ENCODE results near the gene PRELP. TPM values are rescaled to one million over a fixed set of nuclear protein-coding genes. Genes with fewer than 3 reads are reported as not detected.
A peak's percentile ranks its signal among the peaks of the same experiment; 100 is the strongest.

PRELP gene
- total RNA-seq, 1 experiment from 2014 or later, result 0.07 TPM

GRCh38 chr1:203463469-203464062 is 12.0 kb upstream of the PRELP start:
- H3K56ac ChIP-seq (ENCODE audit: insufficient read length, low read depth, low read length), result no peak overlapping the region
- Mint-ChIP-seq H3K4me3 (no peak overlapping the region), H3K27ac (no peak overlapping the region; a peak in 1 of 7 replicates), H3K36me3 (ENCODE audit: insufficient read depth in 1 of 3, low read depth in 3 of 3) (no peaks in the 10 kb centered on the region), H3K27me3 (ENCODE audit: low read depth) (peaks cover 8% of the 10 kb centered on the region), H3K4me1 (peaks cover 26 to 36% of the 10 kb centered on the region in 2 experiments), H3K9me3 (no peaks in the 10 kb centered on the region; a peak in 1 of 5 replicates)
- no peak overlapping the region for H3K4ac ChIP-seq (ENCODE audit: low read depth, low read length)
- H3K14ac ChIP-seq (ENCODE audit: insufficient read depth, low read length), result no peak overlapping the region
- no peak overlapping the region for H2BK12ac ChIP-seq (ENCODE audit: insufficient read length, low read depth, low read length)
- H4K5ac ChIP-seq (ENCODE audit: insufficient read length, low read depth, low read length), result no peak overlapping the region
- no peak overlapping the region for H3K9ac ChIP-seq (ENCODE audit: extremely low read depth, insufficient read length, low read length)
- no peak overlapping the region for H2AK5ac ChIP-seq (ENCODE audit: insufficient read length, low read length)
- H2BK15ac ChIP-seq (ENCODE audit: low read depth, low read length), result no peak overlapping the region
- no peak overlapping the region for H3T11ph ChIP-seq (ENCODE audit: low read length)
- no peaks in the 10 kb centered on the region for H3K23me2 ChIP-seq (ENCODE audit: insufficient read length, low read depth, low read length, poor library complexity, severe bottlenecking)
- H3K27me3 ChIP-seq (ENCODE audit: insufficient read depth, low read length), result no peaks in the 10 kb centered on the region
- H2AFZ ChIP-seq (ENCODE audit: low read length), result no peak overlapping the region
- no peaks in the 10 kb centered on the region for H3K79me2 ChIP-seq (ENCODE audit: insufficient read depth, low read length)
- no peak overlapping the region for H2BK5ac ChIP-seq (ENCODE audit: insufficient read length, low read length)
- H4K20me1 ChIP-seq (ENCODE audit: control insufficient read depth, insufficient read depth, insufficient read length), result no peaks in the 10 kb centered on the region
- no CpG with 5 or more reads among the region's 7 CpGs for WGBS (ENCODE audit: extremely low coverage, insufficient read length, low lambda C conversion rate)
- H3K4me1 ChIP-seq (ENCODE audit: insufficient read depth, low read length), result peaks cover 4% of the 10 kb centered on the region; the same call in 1 of the 2 replicates
- H3K79me1 ChIP-seq (ENCODE audit: insufficient read depth, low read depth, low read length, poor library complexity, severe bottlenecking), result no peaks in the 10 kb centered on the region
- DNase-seq, result no peak
- H3K4me2 ChIP-seq (ENCODE audit: insufficient read depth, insufficient read length, low read length), result no peak overlapping the region
- H3K23ac ChIP-seq (ENCODE audit: insufficient read length, low read depth, low read length), result no peak overlapping the region
- H3K9me3 ChIP-seq (ENCODE audit: control insufficient read depth, low read depth, low read length), result no peaks in the 10 kb centered on the region
- H4K8ac ChIP-seq (replicated peaks; ENCODE audit: insufficient read length, low read depth, low read length), result no peak overlapping the region
- no peak overlapping the region for H2BK120ac ChIP-seq (ENCODE audit: low read depth, low read length, poor library complexity, severe bottlenecking)
- peak; percentile 28; the same call in 1 of the 3 replicates for TF ChIP-seq CTCF (conservative IDR thresholded peaks at IDR 0.05)
- no peak overlapping the region for H3K27ac ChIP-seq (ENCODE audit: insufficient read length, low read depth, low read length)
- H2BK20ac ChIP-seq (ENCODE audit: low read depth, low read length, poor library complexity, severe bottlenecking), result no peak overlapping the region
- no peak overlapping the region for H4K91ac ChIP-seq (ENCODE audit: insufficient read length, low read depth, low read length)
- H3K18ac ChIP-seq (ENCODE audit: insufficient read length, low read depth, low read length), result no peak overlapping the region

Measured in H9 (cell line).